HEK293 (cell line): ENCODE data around the gene SERPINA1.

Source experiments
- CTCF ChIA-PET: fragments of 350-600 bp; formaldehyde crosslinking; extraction: SDS; loops from one replicate; lab custom pipeline; 2021; ENCODE audit warnings: antibody characterized with exemption; lab: Yijun Ruan, JAX
- POLR2A ChIA-PET: fragments of 300-600 bp; formaldehyde crosslinking; extraction: SDS; loops from one replicate; lab custom pipeline; 2020; ENCODE audit warnings: antibody characterized with exemption, inconsistent platforms; lab: Yijun Ruan, JAX
- H3K27ac ChIP-seq: fragments of 200-500 bp; sonication (Bioruptor generic); 2 replicates; pipeline ENCODE4 v1.5.1; 2014; ENCODE audit warnings: low read depth, low read length, control low read depth, inconsistent platforms; ENCODE audit errors: extremely low read depth
- H3K36me3 ChIP-seq, 2 experiments: fragments of 200-500 bp in 1 of 2; sonication (Bioruptor generic) in 1 of 2; 1 replicate in 1 of 2; 2 replicates in 1 of 2; pipeline ENCODE4 v1.5.1; 2014 to 2017; ENCODE audit warnings: inconsistent platforms in 2 of 2, low read length in 2 of 2; ENCODE audit not compliant: control insufficient read depth in 2 of 2, insufficient read depth in 1 of 2
- H3K4me1 ChIP-seq: fragments of 200-500 bp; sonication (Bioruptor generic); 2 replicates; pipeline ENCODE4 v1.5.1; 2014; ENCODE audit warnings: mild to moderate bottlenecking, low read length, inconsistent platforms; ENCODE audit not compliant: control insufficient read depth, insufficient read depth
- H3K4me3 ChIP-seq: 2 replicates; pipeline ENCODE4 v1.5.1; 2011; ENCODE audit warnings: low read depth, mild to moderate bottlenecking, control low read depth, low read length, moderate library complexity
- H3K9me3 ChIP-seq: fragments of 200-500 bp; sonication (Bioruptor generic); 2 replicates; pipeline ENCODE4 v1.5.1; 2014; ENCODE audit warnings: low read depth, low read length, inconsistent platforms; ENCODE audit not compliant: control insufficient read depth, insufficient read depth
- HOXA7 ChIP-seq: sonication (generic); formaldehyde crosslinking; IDR thresholded peaks from 2 replicates; pipeline ENCODE4 v1.8.1; 2022; ENCODE audit warnings: missing genetic modification reagents, borderline replicate concordance
- HOXD13 ChIP-seq: sonication (generic); formaldehyde crosslinking; IDR thresholded peaks from 2 replicates; pipeline ENCODE4 v1.8.0; 2022; ENCODE audit warnings: missing genetic modification reagents, borderline replicate concordance
- IKZF3 ChIP-seq: fragments of 450-650 bp; IDR thresholded peaks from 2 replicates; pipeline ENCODE4 v1.5.0; 2018; ENCODE audit warnings: missing biosample characterization, mild to moderate bottlenecking, missing genetic modification characterization, moderate library complexity
- INSM2 ChIP-seq: fragments of 450-650 bp; formaldehyde crosslinking; IDR thresholded peaks from 2 replicates; pipeline ENCODE4 v1.5.1; 2016; ENCODE audit warnings: missing biosample characterization, missing genetic modification characterization
- KLF16 ChIP-seq: fragments of 450-650 bp; formaldehyde crosslinking; IDR thresholded peaks from 2 replicates; pipeline ENCODE4 v1.5.1; 2017; ENCODE audit warnings: missing biosample characterization, missing genetic modification characterization
- KLF8 ChIP-seq: fragments of 450-650 bp; formaldehyde crosslinking; IDR thresholded peaks from 2 replicates; pipeline ENCODE4 v1.5.1; 2016; ENCODE audit warnings: missing biosample characterization, missing genetic modification characterization
- MEIS1 ChIP-seq: sonication (generic); formaldehyde crosslinking; IDR thresholded peaks from 2 replicates; pipeline ENCODE4 v1.8.1; 2022; ENCODE audit warnings: missing genetic modification reagents, mild to moderate bottlenecking, borderline replicate concordance
- MYNN ChIP-seq: fragments of 450-650 bp; formaldehyde crosslinking; IDR thresholded peaks from 2 replicates; pipeline ENCODE4 v1.5.1; 2016; ENCODE audit warnings: missing biosample characterization, missing genetic modification characterization, borderline replicate concordance
- REST ChIP-seq: fragments of 450-650 bp; formaldehyde crosslinking; IDR thresholded peaks from 2 replicates; pipeline ENCODE4 v1.5.1; 2016; ENCODE audit warnings: missing biosample characterization, missing genetic modification characterization
- YY2 ChIP-seq: fragments of 450-650 bp; formaldehyde crosslinking; IDR thresholded peaks from 2 replicates; pipeline ENCODE4 v1.5.1; 2016; ENCODE audit warnings: missing biosample characterization, missing genetic modification characterization
- ZBTB1 ChIP-seq: fragments of 450-650 bp; formaldehyde crosslinking; IDR thresholded peaks from 2 replicates; pipeline ENCODE4 v1.5.1; 2016; ENCODE audit warnings: missing biosample characterization, missing genetic modification characterization
- ZBTB21 ChIP-seq: fragments of 450-650 bp; formaldehyde crosslinking; IDR thresholded peaks from 2 replicates; pipeline ENCODE4 v1.5.1; 2017; ENCODE audit warnings: missing biosample characterization, missing genetic modification characterization
- ZIC2 ChIP-seq: fragments of 450-650 bp; formaldehyde crosslinking; IDR thresholded peaks from 2 replicates; pipeline ENCODE4 v1.5.1; 2016; ENCODE audit warnings: missing biosample characterization, missing genetic modification characterization
- ZNF223 ChIP-seq: fragments of 450-650 bp; formaldehyde crosslinking; IDR thresholded peaks from 2 replicates; pipeline ENCODE4 v1.5.1; 2016; ENCODE audit warnings: missing biosample characterization, missing genetic modification characterization
- ZNF26 ChIP-seq: fragments of 450-650 bp; formaldehyde crosslinking; IDR thresholded peaks from 2 replicates; pipeline ENCODE4 v1.5.1; 2016; ENCODE audit warnings: missing biosample characterization, missing genetic modification characterization
- ZNF362 ChIP-seq: fragments of 450-650 bp; formaldehyde crosslinking; IDR thresholded peaks from 2 replicates; pipeline ENCODE4 v1.5.1; 2016; ENCODE audit warnings: missing biosample characterization, missing genetic modification characterization
- ZNF394 ChIP-seq: fragments of 450-650 bp; formaldehyde crosslinking; IDR thresholded peaks from 2 replicates; pipeline ENCODE4 v1.5.1; 2016; ENCODE audit warnings: missing biosample characterization, missing genetic modification characterization, mild to moderate bottlenecking, moderate library complexity, borderline replicate concordance
- ZNF404 ChIP-seq: fragments of 450-650 bp; formaldehyde crosslinking; IDR thresholded peaks from 2 replicates; pipeline ENCODE4 v1.5.1; 2017; ENCODE audit warnings: missing biosample characterization, missing genetic modification characterization
- ZNF449 ChIP-seq: fragments of 450-650 bp; formaldehyde crosslinking; IDR thresholded peaks from 2 replicates; pipeline ENCODE4 v1.5.1; 2017; ENCODE audit warnings: missing biosample characterization, mild to moderate bottlenecking, missing genetic modification characterization, moderate library complexity
- ZNF530 ChIP-seq: fragments of 450-650 bp; formaldehyde crosslinking; IDR thresholded peaks from 2 replicates; pipeline ENCODE4 v1.5.1; 2016; ENCODE audit warnings: low read depth, missing biosample characterization, missing genetic modification characterization
- ZNF544 ChIP-seq: fragments of 450-650 bp; formaldehyde crosslinking; IDR thresholded peaks from 2 replicates; pipeline ENCODE4 v1.5.0; 2017; ENCODE audit warnings: missing biosample characterization, missing genetic modification characterization
- ZNF548 ChIP-seq: fragments of 450-650 bp; formaldehyde crosslinking; IDR thresholded peaks from 2 replicates; pipeline ENCODE4 v1.5.1; 2016; ENCODE audit warnings: missing biosample characterization, missing genetic modification characterization
- ZNF580 ChIP-seq: fragments of 450-650 bp; formaldehyde crosslinking; IDR thresholded peaks from 2 replicates; pipeline ENCODE4 v1.5.1; 2016; ENCODE audit warnings: missing biosample characterization, missing genetic modification characterization
- ZNF658 ChIP-seq: fragments of 450-650 bp; formaldehyde crosslinking; IDR thresholded peaks from 2 replicates; pipeline ENCODE4; 2016; ENCODE audit warnings: missing biosample characterization, missing genetic modification characterization
- ZNF768 ChIP-seq: fragments of 450-650 bp; formaldehyde crosslinking; IDR thresholded peaks from 2 replicates; pipeline ENCODE4 v1.5.1; 2018; ENCODE audit warnings: missing biosample characterization, mild to moderate bottlenecking, missing genetic modification characterization
- ZNF792 ChIP-seq: fragments of 450-650 bp; formaldehyde crosslinking; IDR thresholded peaks from 2 replicates; pipeline ENCODE4 v1.5.1; 2016; ENCODE audit warnings: missing biosample characterization, missing genetic modification characterization

SERPINA1 gene

GRCh38 chr14:94394025-94394493, 5.7 kb upstream of the SERPINA1 start (continued):
- TF ChIP-seq ZNF530 (tag by site-specific recombination): no peak
- no peak for TF ChIP-seq YY2 (tag by site-specific recombination)
- no peak for TF ChIP-seq INSM2 (tag by site-specific recombination)
- no peak for TF ChIP-seq MEIS1 (CRISPR knock-in tag)
- TF ChIP-seq ZNF449 (tag by site-specific recombination): no peak
- TF ChIP-seq ZBTB1 (tag by site-specific recombination): no peak

GRCh38 chr14:94393474-94393873, 5.1 kb upstream of the SERPINA1 start:
- TF ChIP-seq HOXD13 (CRISPR knock-in tag) (no peak), KLF8 (no peak), ZNF530 (tag by site-specific recombination) (no peak), ZNF580 (tag by site-specific recombination) (no peak), IKZF3 (tag by site-specific recombination) (no peak), ZNF394 (tag by site-specific recombination) (no peak), ZNF404 (no peak), KLF16 (tag by site-specific recombination) (no peak), MYNN (no peak)
- H3K27ac ChIP-seq: no peak overlapping the region
- no peak overlapping the region for H3K4me3 ChIP-seq
- ChIA-PET CTCF (interaction anchor here (1.2 kb wide), 1 partner anchor 93 kb away, joined by 3 read pairs; no protein-coding TSS in a partner anchor), POLR2A (no interaction called here)
- H3K4me1 ChIP-seq: no peaks in the 10 kb centered on the region
- H3K36me3 ChIP-seq: no peaks in the 10 kb centered on the region
- H3K9me3 ChIP-seq: no peaks in the 10 kb centered on the region

- no peak overlapping the region for H3K4me3 ChIP-seq
- H3K36me3 ChIP-seq: no peaks in the 10 kb centered on the region
- no peaks in the 10 kb centered on the region for H3K9me3 ChIP-seq
- no peaks in the 10 kb centered on the region for H3K4me1 ChIP-seq
- H3K27ac ChIP-seq: no peak overlapping the region
- POLR2A ChIA-PET: no interaction called here
- CTCF ChIA-PET: no interaction called here
- TF ChIP-seq ZNF223 (tag by site-specific recombination) (no peak), ZNF768 (tag by site-specific recombination) (no peak), ZNF544 (tag by site-specific recombination) (no peak), HOXA7 (CRISPR knock-in tag) (no peak), REST (no peak), ZNF658 (tag by site-specific recombination) (no peak), ZNF548 (tag by site-specific recombination) (no peak), ZBTB21 (tag by site-specific recombination) (no peak), ZNF362 (no peak), ZNF792 (tag by site-specific recombination) (no peak), ZIC2 (tag by site-specific recombination) (no peak), ZNF26 (tag by site-specific recombination) (no peak)
These were observed 4.1 kb upstream of the SERPINA1 start for GRCh38 chr14:94392510-94392935.
